ENCODE data around the gene SET. TPM values are rescaled to one million over a fixed set of nuclear protein-coding genes. Genes with fewer than 3 reads are reported as not detected.

The SET gene
- total and polyA plus RNA-seq, 2 of the 13 experiments (the other 11 are each of a cell fraction or from before 2014, with no cell fraction given) = 94.2 to 611 TPM

DNA sequence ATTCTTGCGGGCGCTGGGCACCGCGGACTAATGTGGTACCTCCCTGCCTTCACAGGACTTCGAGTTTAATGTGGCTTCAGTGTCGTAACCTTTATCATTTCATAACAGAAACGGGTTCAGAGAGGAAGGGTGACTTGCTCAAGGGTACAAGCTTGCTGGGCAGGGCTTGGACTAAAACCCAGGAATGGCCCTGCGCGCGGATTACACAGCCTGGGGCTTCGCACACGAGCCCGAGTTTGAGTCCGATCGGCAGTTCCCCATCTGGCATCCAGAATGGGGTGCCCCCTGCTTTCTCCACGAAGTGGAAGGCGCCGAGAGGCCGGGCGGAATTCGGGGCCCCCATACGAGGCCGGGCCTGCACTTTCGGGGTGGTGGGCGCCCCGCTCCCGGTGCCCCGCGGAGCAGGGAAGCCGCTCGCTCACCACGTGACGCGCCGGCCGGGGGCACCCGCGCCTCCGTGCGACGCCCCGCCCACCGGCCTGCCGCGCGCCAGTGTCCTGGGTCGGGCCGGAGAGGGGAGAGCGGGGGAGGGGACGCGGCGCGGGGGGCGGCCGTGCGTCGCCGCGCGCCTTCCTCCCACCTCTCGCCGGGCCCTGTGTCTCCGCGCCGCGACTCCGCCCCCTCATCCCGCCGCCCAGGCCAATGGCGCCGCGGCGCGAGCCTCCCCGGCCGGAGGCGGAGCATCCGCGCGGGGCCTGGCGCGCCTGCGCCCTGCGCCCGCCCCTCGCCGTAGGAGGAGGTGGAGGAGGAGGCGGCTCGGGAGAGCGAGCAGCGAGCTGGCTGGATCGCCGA, at the start of gene SET (continued):
- TF ChIP-seq CREB1 (IDR thresholded peaks at IDR 0.05) = no peak
- TF ChIP-seq CREB1 (CRISPR knock-in tag; IDR thresholded peaks at IDR 0.05) = no peak
- TF ChIP-seq, protein P1, sequence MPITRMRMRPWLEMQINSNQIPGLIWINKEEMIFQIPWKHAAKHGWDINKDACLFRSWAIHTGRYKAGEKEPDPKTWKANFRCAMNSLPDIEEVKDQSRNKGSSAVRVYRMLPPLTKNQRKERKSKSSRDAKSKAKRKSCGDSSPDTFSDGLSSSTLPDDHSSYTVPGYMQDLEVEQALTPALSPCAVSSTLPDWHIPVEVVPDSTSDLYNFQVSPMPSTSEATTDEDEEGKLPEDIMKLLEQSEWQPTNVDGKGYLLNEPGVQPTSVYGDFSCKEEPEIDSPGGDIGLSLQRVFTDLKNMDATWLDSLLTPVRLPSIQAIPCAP (CRISPR knock-in tag; IDR thresholded peaks at IDR 0.05; ENCODE audit: low read depth) = no peak
- no peak for TF ChIP-seq HNF4A (CRISPR knock-in tag; IDR thresholded peaks at IDR 0.05)
- TF ChIP-seq, protein P2, sequence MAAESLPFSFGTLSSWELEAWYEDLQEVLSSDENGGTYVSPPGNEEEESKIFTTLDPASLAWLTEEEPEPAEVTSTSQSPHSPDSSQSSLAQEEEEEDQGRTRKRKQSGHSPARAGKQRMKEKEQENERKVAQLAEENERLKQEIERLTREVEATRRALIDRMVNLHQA (CRISPR knock-in tag; IDR thresholded peaks at IDR 0.05) = no peak
- TF ChIP-seq, protein P3, sequence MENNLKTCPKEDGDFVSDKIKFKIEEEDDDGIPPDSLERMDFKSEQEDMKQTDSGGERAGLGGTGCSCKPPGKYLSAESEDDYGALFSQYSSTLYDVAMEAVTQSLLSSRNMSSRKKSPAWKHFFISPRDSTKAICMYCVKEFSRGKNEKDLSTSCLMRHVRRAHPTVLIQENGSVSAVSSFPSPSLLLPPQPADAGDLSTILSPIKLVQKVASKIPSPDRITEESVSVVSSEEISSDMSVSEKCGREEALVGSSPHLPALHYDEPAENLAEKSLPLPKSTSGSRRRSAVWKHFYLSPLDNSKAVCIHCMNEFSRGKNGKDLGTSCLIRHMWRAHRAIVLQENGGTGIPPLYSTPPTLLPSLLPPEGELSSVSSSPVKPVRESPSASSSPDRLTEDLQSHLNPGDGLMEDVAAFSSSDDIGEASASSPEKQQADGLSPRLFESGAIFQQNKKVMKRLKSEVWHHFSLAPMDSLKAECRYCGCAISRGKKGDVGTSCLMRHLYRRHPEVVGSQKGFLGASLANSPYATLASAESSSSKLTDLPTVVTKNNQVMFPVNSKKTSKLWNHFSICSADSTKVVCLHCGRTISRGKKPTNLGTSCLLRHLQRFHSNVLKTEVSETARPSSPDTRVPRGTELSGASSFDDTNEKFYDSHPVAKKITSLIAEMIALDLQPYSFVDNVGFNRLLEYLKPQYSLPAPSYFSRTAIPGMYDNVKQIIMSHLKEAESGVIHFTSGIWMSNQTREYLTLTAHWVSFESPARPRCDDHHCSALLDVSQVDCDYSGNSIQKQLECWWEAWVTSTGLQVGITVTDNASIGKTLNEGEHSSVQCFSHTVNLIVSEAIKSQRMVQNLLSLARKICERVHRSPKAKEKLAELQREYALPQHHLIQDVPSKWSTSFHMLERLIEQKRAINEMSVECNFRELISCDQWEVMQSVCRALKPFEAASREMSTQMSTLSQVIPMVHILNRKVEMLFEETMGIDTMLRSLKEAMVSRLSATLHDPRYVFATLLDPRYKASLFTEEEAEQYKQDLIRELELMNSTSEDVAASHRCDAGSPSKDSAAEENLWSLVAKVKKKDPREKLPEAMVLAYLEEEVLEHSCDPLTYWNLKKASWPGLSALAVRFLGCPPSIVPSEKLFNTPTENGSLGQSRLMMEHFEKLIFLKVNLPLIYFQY (CRISPR knock-in tag; IDR thresholded peaks at IDR 0.05; ENCODE audit: borderline replicate concordance) = peak; percentile 80; the same call in 1 of the 2 replicates
- TF ChIP-seq, protein P4, sequence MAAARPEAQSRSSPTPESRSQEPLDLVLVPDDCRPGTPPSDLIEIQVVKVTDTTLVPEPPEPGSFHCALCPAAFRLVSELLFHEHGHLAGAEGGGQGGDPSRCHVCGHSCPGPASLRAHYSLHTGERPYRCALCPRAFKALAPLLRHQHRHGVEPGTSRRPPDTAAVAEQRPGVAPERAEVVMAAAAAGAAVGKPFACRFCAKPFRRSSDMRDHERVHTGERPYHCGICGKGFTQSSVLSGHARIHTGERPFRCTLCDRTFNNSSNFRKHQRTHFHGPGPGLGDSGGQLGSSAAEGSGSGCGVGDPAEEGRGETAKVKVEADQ (CRISPR knock-in tag; IDR thresholded peaks at IDR 0.05; ENCODE audit: borderline replicate concordance) = 0 out of 2 replicates have a peak, but pooled peaks have one; percentile 16
- no peak for TF ChIP-seq REXO4 (CRISPR knock-in tag; IDR thresholded peaks at IDR 0.05; ENCODE audit: borderline replicate concordance)
- no peak for TF ChIP-seq ZNF10 (CRISPR knock-in tag; IDR thresholded peaks at IDR 0.05; ENCODE audit: borderline replicate concordance, low read depth)
- TF ChIP-seq ZNF772 (CRISPR knock-in tag; IDR thresholded peaks at IDR 0.05) = no peak
- TF ChIP-seq, protein P5, sequence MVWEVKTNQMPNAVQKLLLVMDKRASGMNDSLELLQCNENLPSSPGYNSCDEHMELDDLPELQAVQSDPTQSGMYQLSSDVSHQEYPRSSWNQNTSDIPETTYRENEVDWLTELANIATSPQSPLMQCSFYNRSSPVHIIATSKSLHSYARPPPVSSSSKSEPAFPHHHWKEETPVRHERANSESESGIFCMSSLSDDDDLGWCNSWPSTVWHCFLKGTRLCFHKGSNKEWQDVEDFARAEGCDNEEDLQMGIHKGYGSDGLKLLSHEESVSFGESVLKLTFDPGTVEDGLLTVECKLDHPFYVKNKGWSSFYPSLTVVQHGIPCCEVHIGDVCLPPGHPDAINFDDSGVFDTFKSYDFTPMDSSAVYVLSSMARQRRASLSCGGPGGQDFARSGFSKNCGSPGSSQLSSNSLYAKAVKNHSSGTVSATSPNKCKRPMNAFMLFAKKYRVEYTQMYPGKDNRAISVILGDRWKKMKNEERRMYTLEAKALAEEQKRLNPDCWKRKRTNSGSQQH (CRISPR knock-in tag; IDR thresholded peaks at IDR 0.05; ENCODE audit: low read depth) = no peak
- peak; percentile 78; the same call in 1 of the 2 replicates for TF ChIP-seq ZNF232 (CRISPR knock-in tag; IDR thresholded peaks at IDR 0.05; ENCODE audit: borderline replicate concordance)
- TF ChIP-seq CBX5 (CRISPR knock-in tag; IDR thresholded peaks at IDR 0.05; ENCODE audit: borderline replicate concordance) = peak; percentile 17; the same call in 1 of the 2 replicates
- peak; percentile 74 for TF ChIP-seq ZNF563 (CRISPR knock-in tag; IDR thresholded peaks at IDR 0.05)
- TF ChIP-seq ZNF652 (CRISPR knock-in tag; IDR thresholded peaks at IDR 0.05; ENCODE audit: borderline replicate concordance, low read depth) = no peak
- TF ChIP-seq HOXA3 (CRISPR knock-in tag; IDR thresholded peaks at IDR 0.05) = peak; percentile 56
- TF ChIP-seq, protein P6, sequence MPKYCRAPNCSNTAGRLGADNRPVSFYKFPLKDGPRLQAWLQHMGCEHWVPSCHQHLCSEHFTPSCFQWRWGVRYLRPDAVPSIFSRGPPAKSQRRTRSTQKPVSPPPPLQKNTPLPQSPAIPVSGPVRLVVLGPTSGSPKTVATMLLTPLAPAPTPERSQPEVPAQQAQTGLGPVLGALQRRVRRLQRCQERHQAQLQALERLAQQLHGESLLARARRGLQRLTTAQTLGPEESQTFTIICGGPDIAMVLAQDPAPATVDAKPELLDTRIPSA (CRISPR knock-in tag; IDR thresholded peaks at IDR 0.05; ENCODE audit: borderline replicate concordance) = 0 out of 2 replicates have a peak, but pooled peaks have one; percentile 55
- TF ChIP-seq U2AF2 (IDR thresholded peaks at IDR 0.05; ENCODE audit: low read depth, low read length) = no peak
- TF ChIP-seq, protein P7, sequence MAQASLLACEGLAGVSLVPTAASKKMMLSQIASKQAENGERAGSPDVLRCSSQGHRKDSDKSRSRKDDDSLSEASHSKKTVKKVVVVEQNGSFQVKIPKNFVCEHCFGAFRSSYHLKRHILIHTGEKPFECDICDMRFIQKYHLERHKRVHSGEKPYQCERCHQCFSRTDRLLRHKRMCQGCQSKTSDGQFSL (CRISPR knock-in tag; IDR thresholded peaks at IDR 0.05) = no peak
